ENCODE data around the gene RAPGEF2.

GRCh38 chr4:159075531-159075932 lies 27.3 kb upstream of the RAPGEF2 start:
- TF ChIP-seq CTCF (IDR thresholded peaks at IDR 0.05) (no peak), POLR2A (IDR thresholded peaks at IDR 0.05) (no peak), POLR2AphosphoS5 (IDR thresholded peaks at IDR 0.05; ENCODE audit: insufficient read depth in 1 of 2, low read depth in 1 of 2) (no peak)
